Head of caudate nucleus (tissue), 42 donors: ENCODE results near the gene EML4.
A peak's percentile ranks its signal among the peaks of the same experiment; 100 is the strongest.
"Not testable (repeated sequence)": the region's sequence is repeated elsewhere in the genome, so short reads cannot be mapped to it uniquely, and the experiment has no call there.

Source experiments
- DNase-seq, 42 donors: peaks; one replicate each; pipeline versions ENCODE4 v3.0.0 to v3.0.0-alpha.2; 2020 to 2021; ENCODE audit warnings: mixed read lengths in 7 of 42
- intact Hi-C: fragments of 100-400 bp; cut with DNase I; formaldehyde crosslinking; loops from one replicate; pipeline ENCODE4 v1.15.0; 2022

EML4 gene

DNA sequence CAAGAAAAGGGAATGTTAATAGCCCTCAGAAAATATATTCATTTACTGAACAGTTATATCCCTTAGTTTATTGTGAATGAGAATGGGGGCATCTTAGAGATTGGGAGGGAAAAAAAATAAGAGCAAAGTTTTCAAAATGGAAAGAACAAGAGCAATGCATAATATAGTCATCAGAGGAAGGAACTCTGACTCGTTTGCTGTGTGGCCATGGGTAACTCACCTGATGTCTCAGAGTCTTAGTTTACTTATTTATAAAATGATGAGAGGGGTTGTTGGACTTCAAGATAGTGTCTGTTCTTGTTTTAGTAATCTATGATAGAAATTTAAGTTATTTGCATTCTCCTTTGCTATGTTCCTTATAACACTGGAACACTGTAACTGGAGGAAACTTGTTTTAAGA, 70.7 kb downstream of the EML4 start:
- intact Hi-C loops = no loop called here
- DNase-seq = no peak

DNA sequence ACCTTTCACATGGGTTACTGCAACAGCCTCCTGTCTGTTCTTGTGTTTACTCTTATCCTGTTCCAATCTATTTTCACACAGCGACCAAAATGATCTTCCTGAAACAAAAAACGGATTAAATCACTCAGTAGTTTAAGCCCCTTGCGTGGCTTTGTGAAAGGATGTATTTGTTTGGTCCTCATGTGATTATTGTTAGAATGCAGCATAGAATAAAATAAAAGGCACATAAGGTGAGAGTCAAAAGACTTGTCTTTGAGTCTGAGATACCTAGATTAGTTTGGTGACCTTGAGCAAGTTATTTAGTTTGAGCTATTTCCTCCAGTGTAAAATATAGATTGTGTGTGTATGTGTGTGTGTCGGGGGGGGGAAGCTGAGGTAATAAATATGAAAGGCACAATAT, 72.4 kb downstream of the EML4 start:
- intact Hi-C loops = no loop called here
- DNase-seq = no peak

GRCh38 chr2:42243297-42243696, 74.1 kb downstream of the EML4 start:
- DNase-seq = no peak
- intact Hi-C loops = no loop called here

GRCh38 chr2:42244520-42244919, 75.4 kb downstream of the EML4 start:
- intact Hi-C loops = no loop called here
- DNase-seq = no peak

- intact Hi-C loops = no loop called here
- no peak for DNase-seq
These were observed 76.2 kb downstream of the EML4 start for GRCh38 chr2:42245396-42245795.

DNA sequence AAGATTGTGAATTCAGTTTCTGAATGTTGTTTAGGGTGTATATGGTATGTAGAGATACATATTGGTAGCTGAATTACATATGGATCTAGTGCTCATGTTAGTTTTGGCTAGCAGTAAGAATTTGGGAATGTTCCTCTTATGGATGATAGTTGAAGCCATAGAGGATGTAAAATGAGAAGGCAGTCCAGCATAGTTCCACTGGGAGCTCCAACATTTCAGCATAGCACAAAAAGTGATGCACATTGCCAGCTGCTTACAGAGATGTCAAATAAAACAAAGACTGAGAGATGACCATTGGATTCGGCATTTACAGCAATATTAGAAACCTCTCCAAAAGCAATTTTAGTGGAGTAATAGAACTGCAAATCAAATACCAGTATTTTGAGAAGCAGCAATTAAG, 77.4 kb downstream of the EML4 start:
- intact Hi-C loops = no loop called here
- DNase-seq = no peak

DNA sequence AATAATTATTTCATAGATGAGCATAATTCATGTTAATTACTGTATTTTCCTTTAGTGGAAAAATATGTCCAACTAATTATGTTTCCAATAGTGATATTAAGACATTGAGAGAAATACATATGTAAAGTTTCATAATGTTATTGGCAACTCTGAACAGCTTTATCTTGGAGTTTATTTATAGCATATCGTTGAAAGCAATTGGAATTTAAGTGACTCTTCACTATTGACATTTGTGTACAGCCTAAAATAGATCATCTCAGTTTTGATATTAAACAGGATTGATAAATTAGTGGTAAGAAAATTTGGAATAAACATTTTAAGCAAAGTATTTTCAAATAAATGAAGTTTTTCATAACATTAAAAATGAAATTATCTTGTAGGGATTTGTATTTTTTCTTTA, 79.7 kb downstream of the EML4 start:
- intact Hi-C loops = no loop called here
- DNase-seq = no peak

DNA sequence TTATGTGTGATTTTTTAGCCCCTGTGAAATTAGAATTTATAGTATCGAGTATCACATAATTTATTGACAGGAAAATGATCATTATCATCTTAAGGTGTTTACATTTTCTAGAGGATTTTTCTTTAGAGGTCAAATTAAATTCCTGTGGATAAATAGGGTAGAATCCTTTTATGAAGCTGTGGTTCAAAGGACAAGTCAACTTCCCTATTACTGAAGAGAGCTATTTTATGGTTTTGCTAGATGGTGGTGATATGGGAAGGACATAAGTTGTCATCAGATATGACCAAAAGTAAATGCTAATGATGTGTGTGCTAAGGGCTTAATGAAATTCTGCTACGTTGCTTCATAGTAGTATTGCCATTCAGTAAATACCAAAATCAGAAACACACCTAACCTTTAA, 80.1 kb downstream of the EML4 start:
- intact Hi-C loops = no loop called here

DNA sequence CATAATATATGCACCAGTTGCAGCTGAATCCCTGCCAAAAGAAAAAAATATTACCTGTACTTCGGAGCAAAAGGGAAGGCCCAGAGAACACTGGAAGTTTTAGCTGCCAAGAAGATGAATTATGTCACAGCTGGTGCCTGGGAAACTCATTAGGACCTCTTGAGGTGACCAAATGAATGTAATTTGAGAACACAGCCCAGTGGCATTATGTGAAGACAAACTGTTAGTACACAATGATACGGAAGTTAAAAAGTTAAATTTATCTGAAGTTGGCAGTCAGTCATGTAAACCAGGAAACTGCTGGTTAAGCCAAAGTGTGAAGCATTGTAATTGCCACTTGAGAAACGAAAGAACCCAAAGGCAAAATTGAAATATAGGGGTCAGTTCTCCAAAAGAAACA, 80.7 kb downstream of the EML4 start:
- no peak for DNase-seq
- intact Hi-C loops = no loop called here

More for the DNA sequence above, 80.1 kb downstream of the EML4 start:
- no peak for DNase-seq

- intact Hi-C loops = no loop called here
- no peak for DNase-seq
These were observed 81.8 kb downstream of the EML4 start for GRCh38 chr2:42250925-42251324.

DNA sequence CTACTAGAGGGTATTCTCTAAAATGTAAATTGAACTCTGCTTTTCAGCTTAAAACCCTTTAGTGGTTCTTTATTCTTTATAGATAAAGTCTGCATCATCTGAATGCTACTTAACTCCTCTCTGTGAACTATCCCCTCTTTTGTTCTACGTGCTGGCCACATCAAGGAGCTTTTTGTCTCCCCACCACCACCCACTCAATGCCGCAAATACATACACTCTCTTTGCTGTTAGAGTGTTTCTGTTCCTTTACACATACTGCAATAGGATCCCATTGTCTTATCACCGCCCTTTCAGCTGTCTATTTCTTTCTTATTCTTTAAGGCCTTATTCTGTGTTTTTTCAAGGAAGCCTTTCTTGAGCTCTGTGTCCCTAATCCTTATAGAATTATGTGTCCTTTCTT, 83.3 kb downstream of the EML4 start:
- DNase-seq = no peak
- intact Hi-C loops = no loop called here

DNA sequence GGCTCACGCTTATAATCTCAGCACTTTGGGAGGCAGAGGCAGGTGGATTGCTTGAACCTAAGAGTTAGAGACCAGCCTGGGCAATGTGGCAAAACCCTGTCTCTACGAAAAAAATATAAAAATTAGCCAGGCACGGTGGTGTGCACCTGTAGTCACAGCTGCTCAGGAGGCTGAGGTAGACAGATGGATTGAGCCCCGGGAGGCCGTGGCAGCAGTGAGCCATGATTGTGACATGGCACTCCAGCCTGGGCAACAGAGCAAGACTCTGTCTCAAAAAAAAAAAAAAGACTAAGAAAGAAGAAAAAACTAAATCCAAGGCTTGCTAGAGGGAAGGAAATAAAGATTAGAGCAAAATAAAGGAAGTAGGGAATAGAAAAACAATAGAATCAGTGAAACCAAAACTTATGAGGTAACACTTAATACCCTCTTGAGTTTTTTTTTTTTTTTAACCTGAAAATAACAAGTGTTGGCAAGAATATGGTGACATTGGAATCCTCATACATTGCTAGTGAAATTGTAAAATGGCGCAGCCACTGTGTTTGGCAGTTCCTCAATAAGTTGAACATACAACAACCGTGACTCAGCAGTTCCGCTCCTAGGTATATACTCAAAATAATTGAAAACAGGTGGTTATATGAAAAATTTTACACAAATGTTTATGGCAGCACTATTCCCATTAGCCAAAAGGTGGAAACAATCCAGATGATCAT, 85.2 kb downstream of the EML4 start:
- no peak for DNase-seq
- intact Hi-C loops = no loop called here

DNA sequence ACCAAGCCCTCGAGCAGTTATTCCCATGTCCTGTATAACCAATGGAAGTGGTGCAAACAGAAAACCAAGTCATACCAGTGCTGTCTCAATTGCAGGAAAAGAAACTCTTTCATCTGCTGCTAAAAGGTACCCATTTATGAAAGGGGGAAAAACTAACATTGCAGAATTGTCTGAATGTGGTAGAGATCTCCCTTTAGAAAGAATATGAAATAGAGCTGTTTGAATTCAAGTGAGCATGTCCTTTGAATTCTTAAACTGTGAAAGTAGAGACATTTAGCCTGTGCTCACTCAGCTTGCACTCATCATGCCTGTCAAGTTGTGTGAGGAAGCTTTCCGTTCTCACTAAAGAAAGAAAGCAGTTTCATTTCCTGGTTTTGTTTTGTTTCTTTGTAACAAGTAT, 87.4 kb downstream of the EML4 start:
- intact Hi-C loops = no loop called here
- peak in 2 of 42 donors; percentile 4 to 14 for DNase-seq

DNA sequence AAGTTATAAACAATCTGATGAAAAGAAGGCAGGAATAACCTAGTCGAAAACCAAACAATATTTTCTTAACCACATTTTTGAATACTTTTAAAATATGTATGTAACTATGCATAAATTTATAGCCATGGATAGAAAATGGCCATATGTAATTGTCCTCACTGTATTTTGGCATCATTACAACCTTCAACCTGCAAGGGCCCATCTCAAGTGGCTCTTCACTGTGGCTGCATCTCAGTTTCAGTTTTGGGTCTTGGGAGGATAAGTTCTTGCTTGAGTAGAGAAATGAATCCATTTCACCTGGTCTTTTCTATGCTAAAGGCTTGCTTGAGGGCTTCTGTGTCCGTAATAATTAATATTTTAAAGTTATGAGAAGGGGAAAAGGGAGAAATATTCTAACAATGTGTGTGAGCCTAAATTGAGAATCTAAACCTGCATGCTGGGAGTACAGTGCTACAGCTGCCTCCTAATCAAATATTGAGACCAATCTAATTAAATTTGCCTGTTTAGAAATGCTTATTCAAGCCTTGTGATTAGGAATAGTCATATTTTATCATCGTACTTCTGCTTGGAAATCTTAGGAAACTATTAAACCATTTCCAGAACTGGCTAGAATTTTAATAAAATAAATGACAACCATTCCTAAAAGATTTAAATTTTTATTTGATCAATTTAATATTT, 92.5 kb downstream of the EML4 start:
- intact Hi-C loops = no loop called here
- DNase-seq = no peak

GRCh38 chr2:42266236-42266635, 97.1 kb downstream of the EML4 start:
- DNase-seq = no peak
- intact Hi-C loops = no loop called here

- intact Hi-C loops = no loop called here
- DNase-seq = no peak
These were observed 98.4 kb downstream of the EML4 start for GRCh38 chr2:42267530-42267929.

- intact Hi-C loops = no loop called here
- no peak for DNase-seq
These were observed 99.5 kb downstream of the EML4 start for GRCh38 chr2:42268528-42269151.

GRCh38 chr2:42270757-42271156, 101.6 kb downstream of the EML4 start:
- intact Hi-C loops = no loop called here
- no peak for DNase-seq

GRCh38 chr2:42271246-42271645, 102.1 kb downstream of the EML4 start:
- intact Hi-C loops, DNase-seq: not testable (repeated sequence)

- intact Hi-C loops = no loop called here
These were observed 105.7 kb downstream of the EML4 start for GRCh38 chr2:42274863-42275262.

More at GRCh38 chr2:42274863-42275262, 105.7 kb downstream of the EML4 start:
- no peak for DNase-seq
